ENCODE measurements around the gene USP47.

The USP47 gene

DNA sequence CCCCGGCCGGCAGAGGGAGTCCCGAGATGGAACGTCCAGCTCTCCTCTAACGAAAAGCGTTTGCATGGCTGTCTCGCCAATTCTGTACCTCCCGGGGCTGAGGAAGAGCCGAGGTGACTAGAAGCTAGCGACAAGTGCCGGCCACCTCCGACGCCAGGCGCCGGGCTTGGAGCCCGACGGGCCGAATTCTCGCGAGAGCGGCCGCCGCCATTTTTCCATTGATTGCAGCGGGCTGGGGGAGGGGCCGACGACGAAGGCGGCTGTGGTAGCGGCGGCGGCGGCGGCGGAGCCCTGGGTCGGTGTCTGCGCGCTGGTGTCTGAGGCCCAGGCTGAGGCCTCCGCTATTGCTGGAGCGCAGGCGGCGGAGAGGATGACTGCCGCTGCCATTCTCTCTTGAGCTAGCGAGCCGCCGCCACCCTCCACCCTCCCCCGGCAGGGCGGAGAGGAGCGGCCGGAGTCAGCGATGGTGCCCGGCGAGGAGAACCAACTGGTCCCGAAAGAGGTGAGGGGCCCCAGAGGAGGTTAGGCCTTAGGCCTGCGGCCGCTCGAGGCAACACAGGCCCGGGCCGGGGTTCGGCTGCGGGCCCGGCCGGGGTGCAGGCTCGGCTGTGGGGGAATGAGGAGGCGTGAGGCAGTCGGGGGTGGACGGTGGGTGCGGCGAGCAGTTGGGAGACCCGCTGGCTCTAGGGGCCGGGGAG, at the start of gene USP47 (continued):
- TF ChIP-seq PRDM2 (tag by site-specific recombination; IDR thresholded peaks at IDR 0.05; ENCODE audit: borderline replicate concordance), result no peak
- peak; percentile 97 for TF ChIP-seq ZNF341 (tag by site-specific recombination; IDR thresholded peaks at IDR 0.05; ENCODE audit: low read depth)
- no peak for TF ChIP-seq KLF1 (tag by site-specific recombination; IDR thresholded peaks at IDR 0.05)
- TF ChIP-seq, protein P1, sequence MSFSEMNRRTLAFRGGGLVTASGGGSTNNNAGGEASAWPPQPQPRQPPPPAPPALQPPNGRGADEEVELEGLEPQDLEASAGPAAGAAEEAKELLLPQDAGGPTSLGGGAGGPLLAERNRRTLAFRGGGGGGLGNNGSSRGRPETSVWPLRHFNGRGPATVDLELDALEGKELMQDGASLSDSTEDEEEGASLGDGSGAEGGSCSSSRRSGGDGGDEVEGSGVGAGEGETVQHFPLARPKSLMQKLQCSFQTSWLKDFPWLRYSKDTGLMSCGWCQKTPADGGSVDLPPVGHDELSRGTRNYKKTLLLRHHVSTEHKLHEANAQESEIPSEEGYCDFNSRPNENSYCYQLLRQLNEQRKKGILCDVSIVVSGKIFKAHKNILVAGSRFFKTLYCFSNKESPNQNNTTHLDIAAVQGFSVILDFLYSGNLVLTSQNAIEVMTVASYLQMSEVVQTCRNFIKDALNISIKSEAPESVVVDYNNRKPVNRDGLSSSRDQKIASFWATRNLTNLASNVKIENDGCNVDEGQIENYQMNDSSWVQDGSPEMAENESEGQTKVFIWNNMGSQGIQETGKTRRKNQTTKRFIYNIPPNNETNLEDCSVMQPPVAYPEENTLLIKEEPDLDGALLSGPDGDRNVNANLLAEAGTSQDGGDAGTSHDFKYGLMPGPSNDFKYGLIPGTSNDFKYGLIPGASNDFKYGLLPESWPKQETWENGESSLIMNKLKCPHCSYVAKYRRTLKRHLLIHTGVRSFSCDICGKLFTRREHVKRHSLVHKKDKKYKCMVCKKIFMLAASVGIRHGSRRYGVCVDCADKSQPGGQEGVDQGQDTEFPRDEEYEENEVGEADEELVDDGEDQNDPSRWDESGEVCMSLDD (tag by site-specific recombination; IDR thresholded peaks at IDR 0.05), result 0 out of 2 replicates have a peak, but pooled peaks have one; percentile 64
- no peak for TF ChIP-seq SETDB1 (IDR thresholded peaks at IDR 0.05; ENCODE audit: insufficient read length, low read length)
- peak; percentile 43 for TF ChIP-seq SP3 (tag by site-specific recombination; IDR thresholded peaks at IDR 0.05)
- TF ChIP-seq ZNF596 (tag by site-specific recombination; IDR thresholded peaks at IDR 0.05), result no peak
- TF ChIP-seq ZNF114 (tag by site-specific recombination; IDR thresholded peaks at IDR 0.05), result no peak
- no peak; the same call in 1 of the 2 replicates for TF ChIP-seq REST (tag by site-specific recombination; IDR thresholded peaks at IDR 0.05)
- no peak for TF ChIP-seq ZNF555 (tag by site-specific recombination; conservative IDR thresholded peaks at IDR 0.05)
- TF ChIP-seq, protein P2, sequence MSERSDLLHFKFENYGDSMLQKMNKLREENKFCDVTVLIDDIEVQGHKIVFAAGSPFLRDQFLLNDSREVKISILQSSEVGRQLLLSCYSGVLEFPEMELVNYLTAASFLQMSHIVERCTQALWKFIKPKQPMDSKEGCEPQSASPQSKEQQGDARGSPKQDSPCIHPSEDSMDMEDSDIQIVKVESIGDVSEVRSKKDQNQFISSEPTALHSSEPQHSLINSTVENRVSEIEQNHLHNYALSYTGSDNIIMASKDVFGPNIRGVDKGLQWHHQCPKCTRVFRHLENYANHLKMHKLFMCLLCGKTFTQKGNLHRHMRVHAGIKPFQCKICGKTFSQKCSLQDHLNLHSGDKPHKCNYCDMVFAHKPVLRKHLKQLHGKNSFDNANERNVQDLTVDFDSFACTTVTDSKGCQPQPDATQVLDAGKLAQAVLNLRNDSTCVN (tag by site-specific recombination; optimal IDR thresholded peaks at IDR 0.05), result peak; percentile 51
- TF ChIP-seq YY2 (tag by site-specific recombination; IDR thresholded peaks at IDR 0.05), result peak; percentile 85
- no peak for TF ChIP-seq ZNF654 (tag by site-specific recombination; IDR thresholded peaks at IDR 0.05; ENCODE audit: low read depth)
- no peak for TF ChIP-seq ZNF677 (tag by site-specific recombination; IDR thresholded peaks at IDR 0.05)
- no peak for TF ChIP-seq ZNF16 (tag by site-specific recombination; IDR thresholded peaks at IDR 0.05; ENCODE audit: low read depth)
- no peak for TF ChIP-seq HIC1 (tag by site-specific recombination; IDR thresholded peaks at IDR 0.05)
- TF ChIP-seq ZNF221 (tag by site-specific recombination; IDR thresholded peaks at IDR 0.05; ENCODE audit: borderline replicate concordance), result no peak
- TF ChIP-seq OVOL3 (tag by site-specific recombination; IDR thresholded peaks at IDR 0.05), result 0 out of 2 replicates have a peak, but pooled peaks have one; percentile 26
- 0 out of 2 replicates have a peak, but pooled peaks have one; percentile 18 for TF ChIP-seq ZNF24 (tag by site-specific recombination; IDR thresholded peaks at IDR 0.05)
- no peak for TF ChIP-seq ZNF133 (tag by site-specific recombination; IDR thresholded peaks at IDR 0.05)
- TF ChIP-seq, protein P3, sequence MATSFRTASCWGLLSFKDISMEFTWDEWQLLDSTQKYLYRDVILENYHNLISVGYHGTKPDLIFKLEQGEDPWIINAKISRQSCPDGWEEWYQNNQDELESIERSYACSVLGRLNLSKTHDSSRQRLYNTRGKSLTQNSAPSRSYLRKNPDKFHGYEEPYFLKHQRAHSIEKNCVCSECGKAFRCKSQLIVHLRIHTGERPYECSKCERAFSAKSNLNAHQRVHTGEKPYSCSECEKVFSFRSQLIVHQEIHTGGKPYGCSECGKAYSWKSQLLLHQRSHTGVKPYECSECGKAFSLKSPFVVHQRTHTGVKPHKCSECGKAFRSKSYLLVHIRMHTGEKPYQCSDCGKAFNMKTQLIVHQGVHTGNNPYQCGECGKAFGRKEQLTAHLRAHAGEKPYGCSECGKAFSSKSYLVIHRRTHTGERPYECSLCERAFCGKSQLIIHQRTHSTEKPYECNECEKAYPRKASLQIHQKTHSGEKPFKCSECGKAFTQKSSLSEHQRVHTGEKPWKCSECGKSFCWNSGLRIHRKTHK (tag by site-specific recombination; IDR thresholded peaks at IDR 0.05), result no peak
- peak; percentile 49; the same call in 1 of the 2 replicates for TF ChIP-seq ZNF660 (tag by site-specific recombination; IDR thresholded peaks at IDR 0.05)

Data from HEK293 (cell line).